HG03457 (cell line): ENCODE results near the gene GLIS1.

Source experiments
- ATAC-seq: cut with Tn5 transposase; IDR thresholded peaks from one replicate; pipeline ENCODE4 v1.9.1; 2021; ENCODE audit warnings: moderate number of reproducible peaks; ENCODE audit not compliant: unreplicated experiment

Gene GLIS1

GRCh38 chr1:53517109-53517508 is 221.9 kb downstream of the GLIS1 start:
- no peak for ATAC-seq

DNA sequence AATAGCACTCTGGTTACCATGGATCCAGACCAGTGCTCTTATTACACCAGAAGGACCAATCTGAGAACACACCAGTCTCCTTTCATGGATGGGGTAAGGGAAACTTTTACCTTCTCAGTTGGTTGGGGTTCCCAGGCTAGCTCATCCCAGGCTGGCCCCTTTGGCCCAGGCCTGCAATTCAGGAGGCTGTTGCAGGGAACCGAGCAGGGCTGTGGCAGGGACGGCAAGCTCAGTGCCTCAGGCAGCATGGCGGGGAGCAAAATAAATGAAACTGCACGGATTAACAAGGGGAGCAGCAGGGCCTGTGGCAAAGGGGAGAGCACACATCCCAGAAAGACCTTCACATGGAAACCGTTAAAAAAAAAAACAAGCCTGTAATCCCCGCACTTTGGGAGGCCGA is 222.8 kb downstream of the GLIS1 start:
- ATAC-seq = no peak

GRCh38 chr1:53514436-53514835 is 224.5 kb downstream of the GLIS1 start:
- ATAC-seq = no peak

- no peak for ATAC-seq
Observed at GRCh38 chr1:53513846-53514245, 225.1 kb downstream of the GLIS1 start.

DNA sequence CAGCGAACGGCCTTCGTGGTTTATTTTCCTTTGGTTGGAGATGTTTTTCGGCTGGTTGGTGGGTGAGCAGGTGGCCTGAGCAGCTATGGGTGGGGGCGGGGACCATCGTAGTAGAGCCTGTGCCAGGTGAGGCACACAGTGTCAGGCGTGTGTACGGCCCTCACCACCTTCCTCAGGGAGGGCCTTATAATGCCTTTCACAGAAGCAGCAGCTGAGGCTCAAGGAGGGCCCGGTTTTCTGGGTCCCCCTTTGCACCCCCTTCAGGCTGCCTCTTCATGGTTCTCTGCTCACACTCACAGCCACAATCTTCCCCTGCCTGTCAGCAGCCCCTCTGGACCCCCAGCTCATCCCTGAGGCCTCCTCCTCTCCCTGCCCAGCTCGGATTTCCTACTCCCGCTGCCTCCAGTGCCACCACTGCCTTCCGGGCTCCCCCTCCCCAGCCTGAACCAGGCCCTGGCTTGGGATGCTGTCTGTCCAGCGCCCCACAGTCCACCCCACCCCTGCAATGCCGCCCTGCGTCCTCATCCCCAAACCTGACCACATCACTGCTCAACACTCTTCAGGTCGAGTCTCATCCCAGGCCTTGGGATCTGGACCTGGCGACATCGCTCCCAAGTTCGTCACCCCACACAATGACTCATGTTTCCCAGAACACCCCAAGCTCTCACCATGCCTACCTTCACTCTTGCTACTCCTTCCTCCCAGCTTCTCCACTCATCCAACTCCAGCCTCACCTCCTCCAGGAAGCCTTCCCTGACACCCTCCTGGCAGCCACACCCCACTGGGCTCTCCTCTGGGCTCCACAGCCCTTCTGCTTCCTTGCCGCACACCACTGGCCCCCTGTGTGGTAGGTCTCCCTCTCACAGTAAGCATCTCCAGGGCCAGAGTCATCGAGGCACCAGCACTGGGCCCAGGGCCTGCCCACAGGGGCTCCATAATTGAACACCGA is 225.9 kb downstream of the GLIS1 start:
- no peak for ATAC-seq

- ATAC-seq = no peak
Observed at GRCh38 chr1:53511933-53512806, 226.8 kb downstream of the GLIS1 start.

DNA sequence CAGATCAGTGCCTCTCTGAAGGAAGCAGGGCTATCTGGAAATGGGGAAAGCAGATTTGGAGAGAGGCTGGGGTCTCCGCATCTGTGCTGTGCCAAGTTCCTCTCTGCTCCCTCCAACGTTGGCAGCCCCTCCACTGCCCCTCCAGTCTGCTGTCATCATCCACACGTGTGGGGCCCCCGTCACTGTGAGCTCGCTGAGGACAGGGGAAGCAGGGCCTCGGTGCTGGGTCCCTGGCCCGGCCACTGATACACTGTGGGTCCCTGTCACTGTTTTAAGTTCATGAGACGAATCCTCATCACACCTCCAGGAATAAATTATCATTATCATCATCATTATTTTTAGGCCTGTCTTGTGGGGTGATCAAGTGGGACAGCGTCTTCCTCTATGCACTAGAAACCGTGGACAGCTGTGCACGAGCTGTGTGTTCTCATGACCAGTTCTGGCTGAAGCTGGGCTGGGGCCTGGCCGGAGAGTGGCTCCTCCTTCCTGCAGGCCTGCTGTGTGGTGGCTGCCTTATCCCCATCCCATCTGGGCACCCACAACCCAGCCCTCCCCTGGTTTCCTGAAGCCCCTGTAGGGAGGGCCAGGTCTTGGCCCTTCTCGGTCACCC is 227.5 kb downstream of the GLIS1 start:
- ATAC-seq = no peak

DNA sequence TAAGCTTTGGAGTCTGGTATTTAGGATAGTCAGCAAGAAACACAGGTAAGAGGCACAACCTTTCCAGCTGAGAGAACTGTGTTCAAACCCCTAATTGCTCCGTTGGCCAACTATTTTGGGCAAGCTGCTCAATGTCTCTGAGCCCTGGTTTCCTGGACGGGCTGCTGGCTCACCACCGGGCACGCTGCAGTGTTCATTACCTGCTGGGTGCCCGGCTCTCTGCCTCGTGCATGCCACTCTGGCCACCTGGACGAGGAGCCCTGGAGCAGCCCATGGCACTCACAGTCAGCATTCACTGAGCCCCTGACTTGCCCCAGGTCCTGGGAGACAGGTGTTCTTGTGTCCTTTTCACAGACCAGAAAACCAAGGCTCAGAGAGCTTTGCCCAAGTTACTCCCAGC is 228.7 kb downstream of the GLIS1 start:
- ATAC-seq = no peak

DNA sequence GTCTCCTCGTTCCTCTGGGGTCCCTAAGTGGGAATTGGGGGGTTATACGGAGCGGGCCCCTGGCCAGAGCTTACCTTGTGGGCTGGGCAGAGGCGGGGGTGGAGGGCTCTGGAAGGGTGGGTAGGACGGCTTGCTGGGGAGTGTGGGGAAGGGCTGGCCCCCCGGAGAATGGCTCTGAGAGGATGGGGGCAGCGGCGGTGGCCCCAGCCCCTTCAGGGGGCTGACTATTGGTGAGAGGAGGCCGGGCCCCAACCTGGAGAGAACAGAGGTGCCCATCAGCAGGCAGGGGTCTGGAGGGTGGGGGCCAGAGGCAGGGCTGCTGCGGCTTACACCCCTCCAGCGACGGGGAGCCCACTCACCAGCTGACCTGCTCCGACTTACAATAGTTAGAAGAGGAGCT is 229.2 kb downstream of the GLIS1 start:
- no peak for ATAC-seq

GRCh38 chr1:53508991-53509666 is 229.8 kb downstream of the GLIS1 start:
- no peak for ATAC-seq

DNA sequence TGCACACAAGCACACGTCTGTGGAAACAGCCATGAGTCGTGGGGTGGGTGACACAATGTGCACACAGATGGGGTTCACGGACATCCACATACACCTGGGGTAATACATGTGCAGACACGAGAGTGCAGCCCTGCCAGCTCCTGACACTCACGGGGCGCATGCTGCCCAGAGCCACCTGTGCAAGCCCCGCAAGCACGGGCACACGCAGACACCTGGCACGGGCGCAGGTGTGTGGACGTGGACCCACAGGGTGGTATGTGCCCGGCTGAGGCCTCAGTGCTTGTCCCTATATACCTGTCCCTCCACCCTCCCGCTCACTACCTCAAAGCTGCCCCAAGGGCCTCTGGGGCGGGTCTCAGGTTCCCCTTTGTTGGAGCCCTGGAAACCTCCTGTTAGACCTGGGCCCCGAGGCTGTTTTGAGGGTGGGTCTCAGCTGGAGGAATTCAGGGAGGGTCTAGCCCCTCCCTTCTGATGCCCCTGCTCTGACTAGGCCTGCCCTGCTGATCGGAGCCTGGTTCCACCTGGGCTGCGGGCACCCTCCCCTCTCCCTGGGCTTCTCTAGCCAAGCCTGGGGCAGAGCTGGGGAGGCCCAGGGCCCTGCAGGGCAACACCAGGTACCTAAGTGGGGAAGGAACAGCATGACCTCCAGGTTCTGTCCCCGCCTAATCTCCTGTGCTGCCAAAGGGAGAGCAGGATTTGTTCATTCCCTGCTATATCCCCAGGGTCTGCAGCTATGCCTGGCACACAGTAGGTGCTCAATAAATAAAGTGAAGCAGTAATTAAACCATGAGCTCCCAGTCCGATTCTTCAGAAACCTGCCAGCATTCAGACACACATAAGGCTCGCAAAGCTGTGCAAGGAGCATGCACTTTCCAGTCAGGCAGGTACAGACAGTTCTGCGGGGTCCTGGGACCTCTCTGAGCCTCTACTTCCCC is 230.6 kb downstream of the GLIS1 start:
- no peak for ATAC-seq

DNA sequence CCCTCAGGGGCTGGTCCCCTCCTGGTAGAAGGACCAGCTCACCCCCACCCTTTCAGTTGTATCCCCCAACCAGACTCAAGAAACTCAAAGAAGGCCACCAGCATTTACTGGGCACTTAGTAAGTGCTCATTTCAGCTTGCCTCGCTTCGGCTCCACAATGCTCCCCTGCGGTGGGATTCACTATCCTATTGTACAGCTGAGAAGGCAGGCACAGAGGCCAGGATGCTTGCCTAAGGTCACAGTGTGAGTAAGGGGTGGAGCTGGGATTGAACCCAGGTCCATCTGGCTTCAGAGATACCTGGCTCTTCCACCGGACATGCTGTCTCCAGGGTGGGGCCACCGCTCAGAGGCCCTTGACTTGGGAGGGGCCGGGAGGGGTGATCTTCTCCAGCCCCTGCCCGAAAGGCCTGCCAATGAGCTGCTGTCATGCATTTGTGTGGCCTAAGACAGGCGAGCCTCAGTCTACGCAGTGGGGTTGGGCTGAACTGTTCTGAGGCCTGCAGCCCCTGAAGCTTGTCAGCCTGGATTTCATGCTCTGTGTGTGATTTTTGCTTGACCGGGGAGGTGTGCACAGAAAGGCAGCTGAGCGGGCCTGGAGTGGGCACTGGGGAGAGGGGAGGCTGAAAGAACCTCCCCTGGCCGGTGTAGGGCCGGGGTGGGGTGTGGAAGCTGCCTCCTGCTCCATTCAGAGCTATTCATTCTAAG is 231.7 kb downstream of the GLIS1 start:
- no peak for ATAC-seq

- no peak for ATAC-seq
Observed at GRCh38 chr1:53506355-53507050, 232.5 kb downstream of the GLIS1 start.

DNA sequence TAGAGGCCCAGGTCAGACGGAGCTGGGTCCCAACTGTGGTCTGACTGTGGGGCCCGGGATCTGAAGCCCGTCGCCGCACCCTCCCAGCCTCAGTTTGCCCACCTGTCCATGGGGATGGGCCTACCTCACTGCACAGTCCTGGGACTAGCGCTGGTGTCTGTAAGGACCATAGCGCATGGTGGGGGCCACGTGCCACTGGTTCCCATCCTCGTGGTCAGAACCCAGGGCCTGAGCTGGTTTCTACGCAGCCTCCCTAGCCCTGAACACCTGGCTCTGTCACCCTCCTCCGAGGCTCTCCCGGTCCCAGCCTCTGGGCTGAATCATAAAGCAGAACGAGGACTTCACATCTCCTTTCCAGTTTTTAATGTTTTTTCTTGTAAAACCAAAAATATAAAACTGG is 233.1 kb downstream of the GLIS1 start:
- ATAC-seq = no peak

DNA sequence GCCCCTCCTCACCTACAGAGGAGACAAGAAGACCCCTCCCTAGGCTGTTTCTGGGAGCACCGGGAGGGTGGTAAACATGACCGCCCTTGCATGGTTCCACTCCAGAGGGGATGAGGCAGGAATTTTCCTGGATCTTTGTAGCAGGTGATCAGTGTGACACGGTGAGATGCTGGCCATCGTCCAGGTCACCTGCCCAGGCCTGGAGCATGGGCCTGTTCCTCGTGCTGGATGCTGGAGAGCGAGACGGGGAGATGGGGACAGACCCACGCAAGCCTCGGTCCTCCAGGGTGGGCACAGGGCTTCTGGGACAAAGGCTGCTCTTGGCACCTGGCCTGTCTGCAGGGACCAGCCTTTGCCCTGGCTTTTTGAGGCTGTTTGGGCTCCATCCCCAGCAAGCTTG is 233.6 kb downstream of the GLIS1 start:
- no peak for ATAC-seq

- no peak for ATAC-seq
Observed at GRCh38 chr1:53504901-53505300, 234.1 kb downstream of the GLIS1 start.

- ATAC-seq = no peak
Observed at GRCh38 chr1:53503433-53504217, 235.3 kb downstream of the GLIS1 start.
